Cardiac fibroblast (primary cell): ENCODE results near the gene KLHL29.
A peak's percentile ranks its signal among the peaks of the same experiment; 100 is the strongest.

ENCODE experiments used
- DNase-seq, 2 donors: peaks; one replicate each; pipeline versions ENCODE4 v3.0.0 to v3.0.0-alpha.2; 2010; ENCODE audit warnings: low read depth in 2 of 2
- H3K4me3 ChIP-seq, 2 donors: replicated peaks in 1 of 2; 1 replicate in 1 of 2; 2 replicates in 1 of 2; pipeline ENCODE4 v1.5.1; 2011; ENCODE audit warnings: low read depth in 2 of 2, low read length in 2 of 2, mild to moderate bottlenecking in 2 of 2, moderate library complexity in 1 of 2
- CTCF ChIP-seq: IDR thresholded peaks from one replicate; pipeline ENCODE4 v1.5.1; 2011; ENCODE audit warnings: low read depth, mild to moderate bottlenecking, low read length, inconsistent platforms

The KLHL29 gene

GRCh38 chr2:23497536-23497935, 112.6 kb downstream of the KLHL29 start:
- H3K4me3 ChIP-seq = no peak overlapping the region
- DNase-seq = no peak
- TF ChIP-seq CTCF = no peak

GRCh38 chr2:23498943-23499342, 114.0 kb downstream of the KLHL29 start:
- H3K4me3 ChIP-seq = no peak overlapping the region
- no peak for TF ChIP-seq CTCF
- peak; percentile 51 to 66 for DNase-seq

- DNase-seq = peak in 1 of 2 donors; percentile 18
- TF ChIP-seq CTCF = no peak
- no peak overlapping the region for H3K4me3 ChIP-seq
Observed at GRCh38 chr2:23499439-23499838, 114.5 kb downstream of the KLHL29 start.

GRCh38 chr2:23500836-23501235, 115.9 kb downstream of the KLHL29 start:
- DNase-seq = no peak
- H3K4me3 ChIP-seq = no peak overlapping the region
- no peak for TF ChIP-seq CTCF

- DNase-seq = peak; percentile 60 to 66
- H3K4me3 ChIP-seq = no peak overlapping the region
- TF ChIP-seq CTCF = no peak
Observed at GRCh38 chr2:23502096-23502495, 117.1 kb downstream of the KLHL29 start.

GRCh38 chr2:23503097-23503496, 118.1 kb downstream of the KLHL29 start:
- H3K4me3 ChIP-seq = no peak overlapping the region
- no peak for TF ChIP-seq CTCF
- DNase-seq = no peak

GRCh38 chr2:23503682-23504081, 118.7 kb downstream of the KLHL29 start:
- H3K4me3 ChIP-seq = no peak overlapping the region
- DNase-seq = no peak
- no peak for TF ChIP-seq CTCF
